Effector memory CD4-positive, alpha-beta T cell (primary cell): ENCODE measurements around the gene ZNF669.
A peak's percentile ranks its signal among the peaks of the same experiment; 100 is the strongest.

Experiments used
- DNase-seq, 3 donors: peaks; one replicate each; pipeline ENCODE4 v3.0.0-alpha.2; 2020
- H3K27ac ChIP-seq: 2 replicates; pipeline ENCODE4 v1.7.0; 2013; ENCODE audit warnings: mild to moderate bottlenecking, low read length, moderate library complexity; ENCODE audit not compliant: insufficient read depth, poor library complexity, severe bottlenecking
- H3K27me3 ChIP-seq: replicated peaks from 2 replicates; pipeline ENCODE4 v1.7.0; 2013; ENCODE audit warnings: mild to moderate bottlenecking, low read length; ENCODE audit not compliant: insufficient read depth, control insufficient read depth, poor library complexity, severe bottlenecking
- H3K36me3 ChIP-seq: 2 replicates; pipeline ENCODE4 v1.7.0; 2013; ENCODE audit warnings: mild to moderate bottlenecking, low read length, moderate library complexity; ENCODE audit not compliant: control insufficient read depth, insufficient read depth
- H3K4me1 ChIP-seq: 2 replicates; pipeline ENCODE4 v1.7.0; 2013; ENCODE audit warnings: low read length, mild to moderate bottlenecking; ENCODE audit not compliant: control insufficient read depth, insufficient read depth, poor library complexity, severe bottlenecking
- H3K4me3 ChIP-seq: 2 replicates; pipeline ENCODE4 v1.7.0; 2013; ENCODE audit warnings: low read length, low read depth, mild to moderate bottlenecking; ENCODE audit not compliant: insufficient read depth, poor library complexity, severe bottlenecking
- H3K9me3 ChIP-seq: 2 replicates; pipeline ENCODE4 v1.7.0; 2013; ENCODE audit warnings: mild to moderate bottlenecking, low read length, moderate library complexity; ENCODE audit not compliant: control insufficient read depth

Gene ZNF669

DNA sequence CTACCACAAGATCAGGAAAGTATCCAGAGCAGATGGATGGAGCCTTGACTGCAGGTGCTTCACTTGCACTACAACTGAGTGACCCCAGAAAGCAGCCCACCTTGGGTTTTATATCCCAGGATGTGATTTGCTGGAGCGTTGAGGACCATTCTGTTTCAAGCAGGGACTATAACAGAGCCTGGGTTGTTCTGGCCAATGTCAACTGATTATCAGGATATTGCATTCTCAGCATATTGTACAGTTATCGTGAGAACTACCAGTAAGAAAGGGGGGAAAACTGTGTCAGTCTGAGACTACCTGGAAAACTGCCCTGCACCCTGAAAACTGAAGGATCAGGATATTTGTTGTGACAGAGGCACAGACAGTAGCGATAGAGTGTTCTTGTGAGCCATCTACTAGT lies 8.0 kb downstream of the ZNF669 start:
- DNase-seq: no peak
- Histone ChIP-seq H3K27ac (no peak overlapping the region), H3K27me3 (no peaks in the 10 kb centered on the region), H3K36me3 (peaks cover 16% of the 10 kb centered on the region), H3K4me1 (no peaks in the 10 kb centered on the region), H3K4me3 (no peak overlapping the region), H3K9me3 (peaks cover 20% of the 10 kb centered on the region)

DNA sequence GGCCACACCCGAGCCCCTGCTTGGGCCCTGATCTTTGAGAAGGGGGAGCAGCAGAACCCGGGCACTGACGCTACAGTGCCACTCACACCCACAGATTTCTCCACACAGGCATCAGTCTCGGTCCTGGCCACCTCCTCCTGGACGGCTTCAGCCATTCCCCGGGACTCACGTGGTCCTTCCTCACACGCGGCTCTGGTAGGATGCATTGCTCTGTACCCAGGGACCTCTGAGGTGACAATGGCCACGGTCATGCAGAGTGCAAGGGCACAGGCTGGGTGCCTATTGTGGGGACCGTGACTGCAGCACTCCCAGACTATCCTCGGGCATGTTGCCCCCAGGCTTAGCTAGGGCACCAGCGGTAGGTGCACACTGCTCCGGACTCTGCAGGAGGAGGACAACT lies 13.7 kb downstream of the ZNF669 start:
- H3K4me3 ChIP-seq: no peak overlapping the region
- H3K9me3 ChIP-seq: no peaks in the 10 kb centered on the region
- no peaks in the 10 kb centered on the region for H3K36me3 ChIP-seq
- H3K27me3 ChIP-seq: no peaks in the 10 kb centered on the region
- no peaks in the 10 kb centered on the region for H3K4me1 ChIP-seq
- H3K27ac ChIP-seq: no peak overlapping the region
- DNase-seq: no peak

DNA sequence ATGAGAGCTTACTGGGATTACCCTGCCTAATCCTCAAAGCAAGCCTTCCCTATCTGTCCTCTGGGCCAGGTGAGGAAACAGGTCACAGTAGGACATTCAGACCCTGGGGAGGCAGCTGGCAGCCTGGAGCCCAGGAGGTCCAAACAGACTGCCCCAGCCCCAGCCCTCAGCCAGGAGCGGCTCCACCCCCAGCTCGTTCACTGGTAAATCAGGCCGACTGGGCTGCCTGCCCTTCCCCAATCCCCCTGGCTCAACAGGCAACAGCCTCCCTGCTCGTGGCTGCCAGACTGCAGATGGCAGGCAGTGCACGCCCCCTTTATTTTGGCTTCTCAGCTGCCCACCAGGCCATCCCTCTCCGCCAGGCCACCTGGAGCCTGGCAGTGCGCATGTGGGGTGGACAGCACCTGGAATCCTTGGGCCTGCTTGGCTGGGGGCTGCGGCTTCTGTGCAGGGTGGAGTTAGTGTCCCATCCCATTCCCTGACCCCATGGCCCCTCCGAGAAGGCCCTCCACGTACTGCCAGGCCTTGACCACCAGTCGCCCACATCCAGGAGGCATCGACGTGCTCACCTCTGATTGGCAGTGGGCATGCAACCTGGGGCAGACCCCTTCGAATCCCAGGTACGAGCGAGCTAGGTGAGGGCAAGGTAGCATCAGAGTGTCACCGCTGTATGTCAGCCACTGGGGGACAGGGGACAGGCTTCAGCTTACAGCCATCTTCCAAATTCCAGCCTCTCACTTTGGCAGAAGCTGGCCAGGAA lies 14.4 kb downstream of the ZNF669 start:
- no peak for DNase-seq
- Histone ChIP-seq H3K9me3 (no peaks in the 10 kb centered on the region), H3K36me3 (no peaks in the 10 kb centered on the region), H3K4me1 (no peaks in the 10 kb centered on the region), H3K4me3 (no peak overlapping the region), H3K27me3 (no peaks in the 10 kb centered on the region), H3K27ac (no peak overlapping the region)

DNA sequence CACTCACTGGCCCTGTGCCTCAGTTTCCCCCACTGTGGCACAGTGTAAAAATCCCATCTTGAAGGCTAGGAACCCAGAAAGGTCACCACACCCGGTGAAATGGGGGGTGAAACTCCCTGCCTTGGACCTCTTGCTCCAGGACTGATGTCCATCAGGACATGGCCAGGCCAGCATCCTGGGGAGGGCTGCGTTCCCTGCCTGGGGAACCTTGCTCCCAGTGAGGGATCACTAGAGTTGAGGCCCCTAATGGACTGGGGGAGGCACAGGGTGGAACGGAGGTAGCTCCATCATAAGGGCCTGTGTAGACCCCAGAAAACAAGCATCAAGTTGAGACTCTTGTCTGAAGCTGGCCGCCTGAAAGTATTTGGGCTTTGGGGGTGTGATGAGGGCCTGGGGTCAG lies 15.2 kb downstream of the ZNF669 start:
- Histone ChIP-seq H3K4me1 (no peaks in the 10 kb centered on the region), H3K36me3 (no peaks in the 10 kb centered on the region), H3K4me3 (no peak overlapping the region), H3K27ac (no peak overlapping the region), H3K27me3 (no peaks in the 10 kb centered on the region), H3K9me3 (no peaks in the 10 kb centered on the region)
- DNase-seq: no peak

DNA sequence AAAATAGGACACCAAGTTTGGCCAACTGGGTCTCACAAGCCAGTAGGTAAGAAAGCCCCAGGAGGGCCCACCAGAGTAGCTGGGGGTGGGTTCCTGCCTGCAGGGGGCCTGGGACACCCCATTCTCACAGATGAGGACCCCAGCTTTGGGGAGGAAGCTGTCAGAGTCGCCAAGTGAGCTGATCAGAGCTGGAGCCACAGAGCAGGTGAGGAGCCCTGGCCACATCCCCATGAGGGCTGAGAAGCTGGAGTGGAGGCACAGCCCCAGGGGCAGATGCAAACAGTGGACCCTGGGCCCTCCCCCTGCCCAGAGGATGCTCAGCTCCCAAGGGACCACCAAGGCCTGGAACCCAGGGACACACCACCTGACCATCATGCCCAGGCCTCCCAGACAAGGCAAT lies 16.9 kb downstream of the ZNF669 start:
- no peak for DNase-seq
- no peak overlapping the region for H3K4me3 ChIP-seq
- no peaks in the 10 kb centered on the region for H3K9me3 ChIP-seq
- no peaks in the 10 kb centered on the region for H3K27me3 ChIP-seq
- H3K27ac ChIP-seq: no peak overlapping the region
- no peaks in the 10 kb centered on the region for H3K36me3 ChIP-seq
- H3K4me1 ChIP-seq: no peaks in the 10 kb centered on the region

DNA sequence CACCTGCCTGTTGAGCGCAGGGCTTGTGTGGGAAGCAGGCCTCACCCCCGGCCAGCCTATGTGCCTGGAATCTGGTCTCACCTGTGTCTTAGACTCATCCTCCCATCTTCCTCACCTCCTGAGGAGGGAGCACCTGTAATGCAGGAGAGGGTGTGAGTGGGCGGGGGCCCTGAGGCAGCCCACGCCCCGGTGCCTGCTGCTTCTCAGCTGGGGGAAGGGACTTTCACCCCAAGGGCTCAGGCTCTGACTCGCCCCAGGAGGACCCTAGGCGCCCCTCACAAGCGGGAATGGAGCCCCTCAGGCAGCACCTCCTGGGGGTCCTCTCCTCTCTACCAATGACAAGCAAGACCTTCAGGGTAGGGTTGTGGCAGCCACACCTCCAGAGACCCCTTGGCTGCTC lies 18.8 kb downstream of the ZNF669 start:
- no peaks in the 10 kb centered on the region for H3K27me3 ChIP-seq
- no peak overlapping the region for H3K4me3 ChIP-seq
- no peaks in the 10 kb centered on the region for H3K4me1 ChIP-seq
- H3K9me3 ChIP-seq: no peaks in the 10 kb centered on the region
- H3K27ac ChIP-seq: no peak overlapping the region
- DNase-seq: no peak
- no peaks in the 10 kb centered on the region for H3K36me3 ChIP-seq

DNA sequence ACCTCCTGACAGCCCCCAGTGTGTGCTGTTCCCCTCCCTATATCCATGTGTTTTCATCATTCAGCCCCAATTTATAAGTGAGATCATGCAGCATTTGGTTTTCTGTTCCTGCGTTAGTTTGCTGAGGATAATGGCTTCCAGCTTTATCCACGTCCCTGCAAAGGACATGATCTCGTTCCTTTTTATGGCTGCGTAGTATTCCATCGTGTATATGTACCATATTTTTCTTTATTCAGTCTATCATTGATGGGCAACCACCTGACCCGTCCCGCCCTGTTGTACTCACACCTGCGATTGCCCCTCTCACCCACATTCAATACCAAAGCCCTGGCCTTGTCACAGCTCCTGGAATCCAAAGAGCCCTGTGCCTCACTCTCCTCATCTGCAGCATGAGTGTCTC lies 19.4 kb downstream of the ZNF669 start:
- DNase-seq: no peak
- Histone ChIP-seq H3K4me1 (no peaks in the 10 kb centered on the region), H3K9me3 (no peaks in the 10 kb centered on the region), H3K27ac (no peak overlapping the region), H3K36me3 (no peaks in the 10 kb centered on the region), H3K4me3 (no peak overlapping the region), H3K27me3 (no peaks in the 10 kb centered on the region)

DNA sequence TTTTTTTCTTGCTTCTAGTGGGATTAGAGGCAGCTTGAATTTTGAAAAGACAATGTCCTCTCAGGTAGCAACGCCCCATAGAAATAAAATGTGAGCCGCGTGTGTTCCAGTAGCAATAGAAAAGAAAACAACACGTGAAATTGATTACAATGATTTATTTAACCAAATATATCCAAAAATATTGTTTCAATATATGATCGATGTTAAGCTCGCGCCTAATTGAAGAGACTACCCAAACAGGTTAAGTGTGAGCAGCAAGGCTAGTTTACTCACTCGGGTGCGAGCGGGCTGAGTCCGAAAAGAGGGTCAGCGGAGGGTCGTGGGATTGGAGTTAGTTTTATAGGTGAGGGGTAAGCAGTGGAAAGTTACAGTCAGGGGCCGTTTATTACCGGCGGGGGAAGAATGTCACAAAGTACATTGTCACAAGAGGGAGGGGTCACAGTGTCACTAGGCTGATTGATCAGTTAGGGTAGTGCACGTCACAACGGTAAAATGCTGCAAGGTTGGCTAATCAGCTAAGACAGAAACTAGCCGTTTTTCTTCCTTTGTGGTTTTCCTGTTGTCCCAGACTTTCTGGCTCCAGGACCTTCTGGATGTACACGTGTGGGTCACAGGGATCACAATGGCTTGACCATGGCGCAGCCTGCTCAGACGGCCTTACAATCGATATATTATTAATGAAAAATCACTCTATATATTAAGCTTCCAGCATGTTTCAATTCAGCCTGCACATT lies 24.8 kb downstream of the ZNF669 start:
- Histone ChIP-seq H3K27ac (no peak overlapping the region), H3K27me3 (no peaks in the 10 kb centered on the region), H3K9me3 (no peaks in the 10 kb centered on the region), H3K36me3 (no peaks in the 10 kb centered on the region), H3K4me3 (peak overlapping the region; percentile 91), H3K4me1 (peaks cover 5% of the 10 kb centered on the region)
- DNase-seq: no peak

DNA sequence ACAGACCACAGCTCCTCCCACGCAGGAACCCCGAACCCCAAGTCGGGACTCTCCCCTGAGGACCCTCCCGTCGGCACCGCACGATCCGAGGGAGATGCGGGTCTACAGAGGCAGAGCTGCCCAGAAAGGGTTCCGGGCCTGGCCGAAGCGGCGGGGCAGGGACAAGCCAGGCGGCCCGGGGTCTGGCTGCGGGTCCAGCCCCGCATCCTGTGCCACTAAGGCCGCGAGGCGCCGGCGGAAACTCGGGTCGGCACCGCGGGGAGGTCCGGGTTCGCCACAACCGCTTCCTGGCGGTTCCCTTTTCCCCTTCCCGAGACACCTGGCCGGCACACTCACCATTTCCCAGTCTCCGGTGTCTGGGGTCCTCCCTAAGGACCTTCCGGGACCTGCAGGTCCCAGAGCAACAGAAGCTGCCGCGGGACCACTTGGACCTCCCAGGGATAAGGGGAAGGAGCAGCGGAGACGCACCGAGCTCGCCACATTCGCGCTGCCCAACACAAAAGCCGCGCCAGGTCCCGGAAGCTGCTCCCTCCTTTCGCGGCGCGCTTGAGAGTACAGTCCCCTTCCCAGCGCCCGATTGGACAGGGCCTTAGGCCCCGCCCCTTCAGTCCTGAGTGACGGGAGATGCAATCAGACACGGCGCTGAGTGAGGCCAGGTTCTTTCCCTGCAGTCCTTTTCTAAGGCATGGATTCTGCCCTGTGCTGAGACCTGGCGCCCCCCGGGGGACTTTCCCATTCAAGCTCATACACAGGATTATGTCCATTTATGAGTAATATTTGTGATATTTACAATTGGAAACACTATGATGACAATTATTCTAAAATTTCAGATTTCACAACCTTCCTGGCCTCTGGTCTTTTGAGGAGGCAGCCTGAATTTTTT lies 25.7 kb downstream of the ZNF669 start, which contains the start of gene ZNF670:
Gene ZNF670 (minus strand): TSS at position 554 of the 883 bp plus-strand sequence. CDS start 215 bp downstream, at position 339.
- peak; percentile 55 to 75 (median 71) for DNase-seq
- H3K27me3 ChIP-seq: no peaks in the 10 kb centered on the region
- no peaks in the 10 kb centered on the region for H3K9me3 ChIP-seq
- no peaks in the 10 kb centered on the region for H3K36me3 ChIP-seq
- H3K4me3 ChIP-seq: peak within 1 kb of the TSS; percentile 91
- peaks cover 5% of the 10 kb centered on the region for H3K4me1 ChIP-seq
- H3K27ac ChIP-seq: peak within 1 kb of the TSS; percentile 57
